Thymus (tissue), 11 donors: Measurements from ENCODE around the gene KCNJ18. TPM values are rescaled to one million over a fixed set of nuclear protein-coding genes. Genes with fewer than 3 reads are reported as not detected.
"Not testable (repeated sequence)": the region's sequence is repeated elsewhere in the genome, so short reads cannot be mapped to it uniquely, and the experiment has no call there.

Source experiments
- DNase-seq, 9 donors: peaks; one replicate each; pipeline ENCODE4 v3.0.0-alpha.2; 2013; ENCODE audit warnings: low spot score in 9 of 9, low read depth in 6 of 9, missing footprints in 1 of 9
- H3K27ac ChIP-seq, 2 donors: one replicate each; pipeline ENCODE4 v1.5.1; 2013; ENCODE audit warnings: control low read depth in 1 of 2, low read depth in 1 of 2, low read length in 1 of 2, mild to moderate bottlenecking in 1 of 2, moderate library complexity in 1 of 2
- H3K27me3 ChIP-seq, 2 donors: one replicate each; pipeline ENCODE4 v1.5.1; 2013; ENCODE audit warnings: low read length in 1 of 2; ENCODE audit not compliant: control insufficient read depth in 2 of 2, insufficient read depth in 1 of 2
- H3K36me3 ChIP-seq, 2 donors: one replicate each; pipeline ENCODE4 v1.5.1; 2013; ENCODE audit warnings: low read length in 1 of 2, mild to moderate bottlenecking in 1 of 2, moderate library complexity in 1 of 2; ENCODE audit not compliant: control insufficient read depth in 2 of 2, insufficient read depth in 2 of 2
- H3K4me1 ChIP-seq, 2 donors: one replicate each; pipeline ENCODE4 v1.5.1; 2013; ENCODE audit warnings: low read length in 2 of 2; ENCODE audit not compliant: control insufficient read depth in 2 of 2, insufficient read depth in 2 of 2
- H3K4me3 ChIP-seq, 2 donors: one replicate each; pipeline ENCODE4 v1.5.1; 2013; ENCODE audit warnings: low read length in 2 of 2, control low read depth in 1 of 2, mild to moderate bottlenecking in 1 of 2
- H3K9me3 ChIP-seq, 2 donors: one replicate each; pipeline ENCODE4 v1.5.1; 2013; ENCODE audit warnings: low read length in 1 of 2, mild to moderate bottlenecking in 1 of 2; ENCODE audit not compliant: control insufficient read depth in 2 of 2, insufficient read depth in 1 of 2
- WGBS: extraction: QIAGEN DNeasy Blood & Tissue Kit; methylation state at CpG from one replicate; pipeline ENCODE4 v1.1.7; 2013; 5-methylcytosine and 5-hydroxymethylcytosine counted together
- polyA plus RNA-seq: library from polyadenylated mRNA; stranded (reverse); fragments of 200-250 nt; gene quantifications from one replicate; pipeline ENCODE4 v1.2.3, GENCODE V29; 2013
- total RNA-seq: library from RNA; stranded (reverse); fragments of 120-200 nt; gene quantifications from one replicate; pipeline ENCODE4 v1.2.4, GENCODE V29; 2013
- donor health status: healthy.

KCNJ18 gene
- total and polyA plus RNA-seq, 2 donors: 0.21 TPM; not detected in 1

- 82% methylated on average over 4 of the region's 4 CpGs for WGBS
- H3K4me3 ChIP-seq, H3K4me1 ChIP-seq, H3K27me3 ChIP-seq, DNase-seq, H3K36me3 ChIP-seq, H3K27ac ChIP-seq: not testable (repeated sequence)
- H3K9me3 ChIP-seq: peaks cover 0 to 27% of the 10 kb centered on the region in 2 donors
Measured at GRCh38 chr17:21699124-21699523, 6.8 kb downstream of the KCNJ18 start.

GRCh38 chr17:21699573-21700236 is 7.4 kb downstream of the KCNJ18 start:
- 86% methylated on average over 16 of the region's 16 CpGs for WGBS
- H3K4me1 ChIP-seq, H3K27me3 ChIP-seq, H3K4me3 ChIP-seq, H3K36me3 ChIP-seq, DNase-seq, H3K27ac ChIP-seq: not testable (repeated sequence)
- peaks cover 0 to 32% of the 10 kb centered on the region in 2 donors for H3K9me3 ChIP-seq

GRCh38 chr17:21701090-21701489 is 8.8 kb downstream of the KCNJ18 start:
- not testable (repeated sequence) for H3K36me3 ChIP-seq, H3K27ac ChIP-seq, H3K27me3 ChIP-seq, DNase-seq, H3K4me3 ChIP-seq, H3K4me1 ChIP-seq
- WGBS: 95% methylated on average over 5 of the region's 6 CpGs
- peaks cover 0 to 43% of the 10 kb centered on the region in 2 donors for H3K9me3 ChIP-seq

- peaks cover 0 to 41% of the 10 kb centered on the region in 2 donors for H3K9me3 ChIP-seq
- 81% methylated on average over 8 of the region's 8 CpGs for WGBS
Measured at GRCh38 chr17:21702029-21702428, 9.7 kb downstream of the KCNJ18 start.

GRCh38 chr17:21702521-21702920 is 10.2 kb downstream of the KCNJ18 start:
- H3K4me3 ChIP-seq, H3K27ac ChIP-seq, H3K4me1 ChIP-seq, H3K36me3 ChIP-seq, DNase-seq, H3K27me3 ChIP-seq: not testable (repeated sequence)
- peaks cover 0 to 40% of the 10 kb centered on the region in 2 donors for H3K9me3 ChIP-seq
- 93% methylated on average over 22 of the region's 22 CpGs for WGBS

More at GRCh38 chr17:21702029-21702428, 9.7 kb downstream of the KCNJ18 start:
- not testable (repeated sequence) for H3K27ac ChIP-seq, H3K27me3 ChIP-seq, H3K4me1 ChIP-seq, H3K4me3 ChIP-seq, H3K36me3 ChIP-seq, DNase-seq

GRCh38 chr17:21702940-21703640 is 10.8 kb downstream of the KCNJ18 start:
- peaks cover 1 to 42% of the 10 kb centered on the region in 2 donors for H3K9me3 ChIP-seq
- H3K27ac ChIP-seq, H3K4me1 ChIP-seq, H3K27me3 ChIP-seq, DNase-seq, H3K36me3 ChIP-seq, H3K4me3 ChIP-seq: not testable (repeated sequence)
- WGBS: 93% methylated on average over 45 of the region's 51 CpGs

- not testable (repeated sequence) for H3K4me1 ChIP-seq, H3K27ac ChIP-seq, H3K36me3 ChIP-seq, H3K4me3 ChIP-seq, DNase-seq, H3K27me3 ChIP-seq
- 90% methylated on average over 35 of the region's 35 CpGs for WGBS
- peaks cover 1 to 49% of the 10 kb centered on the region in 2 donors for H3K9me3 ChIP-seq
Measured at GRCh38 chr17:21703891-21704872, 11.9 kb downstream of the KCNJ18 start.

- Histone ChIP-seq H3K4me3 (no peak overlapping the region), H3K27me3 (no peaks in the 10 kb centered on the region), H3K4me1 (no peaks in the 10 kb centered on the region), H3K27ac (no peak overlapping the region), H3K9me3 (peaks cover 1 to 47% of the 10 kb centered on the region in 2 donors), H3K36me3 (no peaks in the 10 kb centered on the region)
- WGBS: 83% methylated on average over 13 of the region's 13 CpGs
- no peak for DNase-seq
Measured at GRCh38 chr17:21705021-21705601, 12.8 kb downstream of the KCNJ18 start.
